ENCODE measurements around the gene DHX9. TPM values are rescaled to one million over a fixed set of nuclear protein-coding genes. Genes with fewer than 3 reads are reported as not detected.

DHX9 gene
- total and polyA plus RNA-seq, 9 of the 15 experiments (the other 6 are each of a cell fraction or from before 2014, with no cell fraction given): 100 to 409 (median 294) TPM

- DNase-seq (ENCODE audit: extremely low read depth in 1 of 4, low spot score in 3 of 4) (no peak), FAIRE-seq (no peak), ATAC-seq (no peak)
- H3K4me2 ChIP-seq (ENCODE audit: insufficient read depth, low read length): no peak overlapping the region
- BruUV-seq (replicated peaks): no TSS peak
- peaks cover 100% of the 10 kb centered on the region for H3K36me3 ChIP-seq (ENCODE audit: control insufficient read depth, insufficient read depth, low read length)
- ChIA-PET POLR2A (interaction anchor here (3.1 kb wide), 1 partner anchor 12 kb away, joined by 19 read pairs; no protein-coding TSS in a partner anchor), CTCF (ENCODE audit: low intra/inter-chr PET ratio) (no interaction called here)
- H3K79me2 ChIP-seq (ENCODE audit: control insufficient read depth, insufficient read depth, low read length): no peaks in the 10 kb centered on the region
- no peaks in the 10 kb centered on the region for H3K9me3 ChIP-seq (replicated peaks; ENCODE audit: control insufficient read depth, insufficient read depth, low read depth, low read length)
- no peak overlapping the region for H2AFZ ChIP-seq (ENCODE audit: low read depth, low read length)
- H3K9ac ChIP-seq (ENCODE audit: insufficient read depth in 1 of 2, low read depth in 2 of 2, low read length in 2 of 2): no peak overlapping the region
- in situ Hi-C loops (cut with MboI): no loop called here
- no peaks in the 10 kb centered on the region for H3K9me1 ChIP-seq (ENCODE audit: control insufficient read depth, insufficient read depth, low read length)
- no peak overlapping the region for H3K4me3 ChIP-seq
- intact Hi-C loops (cut with micrococcal nuclease): no loop called here
- no peaks in the 10 kb centered on the region; the same call in 1 of the 2 replicates for H4K20me1 ChIP-seq (replicated peaks; ENCODE audit: control insufficient read depth, insufficient read depth, low read length)
- H3K27ac ChIP-seq (ENCODE audit: extremely low read depth, low read depth, low read length): no peak overlapping the region
- no peaks in the 10 kb centered on the region for H3K4me1 ChIP-seq (replicated peaks in 1 of 2; ENCODE audit: control insufficient read depth in 2 of 2, insufficient read depth in 2 of 2, low read length in 2 of 2)
- H3K27me3 ChIP-seq (ENCODE audit: control insufficient read depth in 2 of 2, insufficient read depth in 2 of 2, low read length in 2 of 2): no peaks in the 10 kb centered on the region
- TF ChIP-seq RBM22 (IDR thresholded peaks at IDR 0.05; ENCODE audit: low read depth, low read length, poor library complexity, severe bottlenecking) (peak; percentile 6), POLR2AphosphoS5 (IDR thresholded peaks at IDR 0.05; ENCODE audit: control insufficient read depth, insufficient read depth, low read depth, low read length) (no peak)
These were observed 38.2 kb downstream of the DHX9 start for GRCh38 chr1:182877331-182877730.

- H2AFZ ChIP-seq (ENCODE audit: low read depth, low read length): no peak overlapping the region
- FAIRE-seq (no peak), DNase-seq (ENCODE audit: extremely low read depth in 1 of 4, low spot score in 3 of 4) (no peak), ATAC-seq (no peak)
- 97% methylated on average over 7 of the region's 7 CpGs for WGBS (ENCODE audit: insufficient coverage, low coverage, missing lambda C conversion rate)
- intact Hi-C loops (cut with micrococcal nuclease) (no loop called here), in situ Hi-C loops (cut with MboI) (no loop called here)
- TF ChIP-seq CCNT2 (IDR thresholded peaks at IDR 0.05; ENCODE audit: borderline replicate concordance, extremely low read depth, insufficient read length, low read depth, low read length) (no peak), BRD4 (IDR thresholded peaks at IDR 0.05) (no peak), HEY1 (CRISPR knock-in tag; IDR thresholded peaks at IDR 0.05; ENCODE audit: borderline replicate concordance) (no peak)
- no peaks in the 10 kb centered on the region; the same call in 1 of the 2 replicates for H4K20me1 ChIP-seq (replicated peaks; ENCODE audit: control insufficient read depth, insufficient read depth, low read length)
- no peak overlapping the region for H3K4me3 ChIP-seq
- BruUV-seq (replicated peaks): no TSS peak
- no peaks in the 10 kb centered on the region for H3K9me1 ChIP-seq (ENCODE audit: control insufficient read depth, insufficient read depth, low read length)
- no peaks in the 10 kb centered on the region for H3K9me3 ChIP-seq (replicated peaks; ENCODE audit: control insufficient read depth, insufficient read depth, low read depth, low read length)
- no peaks in the 10 kb centered on the region for H3K27me3 ChIP-seq (ENCODE audit: control insufficient read depth in 2 of 2, insufficient read depth in 2 of 2, low read length in 2 of 2)
- H3K4me2 ChIP-seq (ENCODE audit: insufficient read depth, low read length): no peak overlapping the region
- POLR2A ChIA-PET: interaction anchor here (3.1 kb wide), 1 partner anchor 11 kb away, joined by 19 read pairs; no protein-coding TSS in a partner anchor
- CTCF ChIA-PET (ENCODE audit: low intra/inter-chr PET ratio): no interaction called here
- H3K27ac ChIP-seq (ENCODE audit: extremely low read depth, low read depth, low read length): no peak overlapping the region
- peaks cover 99% of the 10 kb centered on the region for H3K36me3 ChIP-seq (ENCODE audit: control insufficient read depth, insufficient read depth, low read length)
- H3K9ac ChIP-seq (ENCODE audit: insufficient read depth in 1 of 2, low read depth in 2 of 2, low read length in 2 of 2): no peak overlapping the region
- H3K79me2 ChIP-seq (ENCODE audit: control insufficient read depth, insufficient read depth, low read length): no peaks in the 10 kb centered on the region
- no peaks in the 10 kb centered on the region for H3K4me1 ChIP-seq (replicated peaks in 1 of 2; ENCODE audit: control insufficient read depth in 2 of 2, insufficient read depth in 2 of 2, low read length in 2 of 2)
These were observed 38.7 kb downstream of the DHX9 start for GRCh38 chr1:182877842-182878241.

Measured in K562 (cell line).